Measurements from ENCODE around the gene GPX3. TPM values are rescaled to one million over a fixed set of nuclear protein-coding genes. Genes with fewer than 3 reads are reported as not detected.

The GPX3 gene
- total and polyA plus RNA-seq, 2 of the 8 experiments (the other 6 are each of a cell fraction or from before 2014, with no cell fraction given) = 27.8 to 77.9 TPM

- no peak overlapping the region for H2BK15ac ChIP-seq (ENCODE audit: low read length)
Measured at GRCh38 chr5:151026679-151027078, 6.3 kb downstream of the GPX3 start.

More at GRCh38 chr5:151026679-151027078, 6.3 kb downstream of the GPX3 start:
- Histone ChIP-seq H3K56ac (replicated peaks; ENCODE audit: insufficient read length, low read depth, low read length) (no peak overlapping the region), H3K36me3 (ENCODE audit: control insufficient read depth in 2 of 4, insufficient read depth in 4 of 4, low read length in 3 of 4) (peaks cover 0 to 3% (median under 1%) of the 10 kb centered on the region in 4 experiments; a peak in 3 of 8 replicates), H3K27ac (ENCODE audit: low read depth, low read length) (no peak overlapping the region), H3K23ac (ENCODE audit: insufficient read length) (no peak overlapping the region), H2BK20ac (ENCODE audit: low read length) (no peak overlapping the region), H3K14ac (ENCODE audit: insufficient read length) (no peak overlapping the region), H4K20me1 (replicated peaks in 1 of 2; ENCODE audit: control insufficient read depth in 1 of 2, insufficient read depth in 2 of 2, low read length in 2 of 2) (peaks cover 0 to 3% of the 10 kb centered on the region in 2 experiments), H3K4ac (replicated peaks; ENCODE audit: insufficient read length, low read depth, low read length) (no peak overlapping the region), H3K79me2 (ENCODE audit: control insufficient read depth in 1 of 2, insufficient read depth in 2 of 2, low read length in 2 of 2) (no peaks in the 10 kb centered on the region), H3K27me3 (replicated peaks in 1 of 4; ENCODE audit: control insufficient read depth in 3 of 4, extremely low read depth in 1 of 4, insufficient read depth in 3 of 4, low read length in 3 of 4) (no peaks in the 10 kb centered on the region; a peak in 2 of 7 replicates), H2BK120ac (replicated peaks; ENCODE audit: low read depth, low read length) (no peak overlapping the region), H3K79me1 (ENCODE audit: low read depth, low read length) (no peaks in the 10 kb centered on the region; the same call in 1 of the 2 replicates), H3K4me2 (ENCODE audit: insufficient read depth in 1 of 2, low read depth in 2 of 2, low read length in 2 of 2) (no peak overlapping the region), H3K9ac (replicated peaks in 1 of 4; ENCODE audit: extremely low read depth in 1 of 4, low read depth in 3 of 4, low read length in 3 of 4) (no peak overlapping the region), H3K23me2 (ENCODE audit: low read depth, low read length) (no peaks in the 10 kb centered on the region), H3K4me3 (ENCODE audit: extremely low read depth in 1 of 4, insufficient read depth in 2 of 4, low read depth in 3 of 4, low read length in 4 of 4) (no peak overlapping the region), H4K91ac (replicated peaks; ENCODE audit: insufficient read length, low read length) (no peak overlapping the region), H3K9me3 (ENCODE audit: insufficient read depth in 2 of 2, low read depth in 1 of 2, low read length in 1 of 2) (no peaks in the 10 kb centered on the region), H3K18ac (ENCODE audit: extremely low read depth, low read length) (no peak overlapping the region), H2AK5ac (ENCODE audit: low read depth, low read length) (no peak overlapping the region), H4K8ac (ENCODE audit: extremely low read depth, insufficient read depth, low read length) (no peak overlapping the region), H2BK5ac (ENCODE audit: low read depth, low read length) (no peak overlapping the region), H2AFZ (ENCODE audit: low read length) (no peak overlapping the region), H3K4me1 (replicated peaks in 1 of 4; ENCODE audit: control insufficient read depth in 3 of 4, insufficient read depth in 4 of 4, low read length in 3 of 4) (no peaks in the 10 kb centered on the region), H2BK12ac (ENCODE audit: low read depth, low read length) (no peak overlapping the region), H4K5ac (ENCODE audit: insufficient read length, low read depth, low read length) (no peak overlapping the region)
- TF ChIP-seq, protein P1, sequence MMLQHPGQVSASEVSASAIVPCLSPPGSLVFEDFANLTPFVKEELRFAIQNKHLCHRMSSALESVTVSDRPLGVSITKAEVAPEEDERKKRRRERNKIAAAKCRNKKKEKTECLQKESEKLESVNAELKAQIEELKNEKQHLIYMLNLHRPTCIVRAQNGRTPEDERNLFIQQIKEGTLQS (IDR thresholded peaks at IDR 0.05; ENCODE audit: insufficient read depth, low read depth, low read length) = no peak
- TF ChIP-seq KDM1A (IDR thresholded peaks at IDR 0.05; ENCODE audit: borderline replicate concordance, low read length) (no peak), SUZ12 (IDR thresholded peaks at IDR 0.05; ENCODE audit: low read length) (no peak), KDM4A (IDR thresholded peaks at IDR 0.05; ENCODE audit: low read depth, low read length, severe bottlenecking) (no peak), EGR1 (IDR thresholded peaks at IDR 0.05; ENCODE audit: borderline replicate concordance, low read depth, low read length) (no peak), PHF8 (conservative IDR thresholded peaks at IDR 0.05; ENCODE audit: low read depth, low read length) (no peak), RAD21 (IDR thresholded peaks at IDR 0.05 in 1 of 2, conservative IDR thresholded peaks at IDR 0.05 in 1 of 2; ENCODE audit: low read depth in 2 of 2, low read length in 2 of 2) (no peak), RFX5 (IDR thresholded peaks at IDR 0.05; ENCODE audit: borderline replicate concordance, low read depth, low read length) (no peak), SAP30 (IDR thresholded peaks at IDR 0.05; ENCODE audit: insufficient read depth, insufficient replicate concordance, low read length) (no peak), TCF12 (IDR thresholded peaks at IDR 0.05; ENCODE audit: low read depth, low read length) (no peak), CTBP2 (IDR thresholded peaks at IDR 0.05; ENCODE audit: borderline replicate concordance, insufficient read depth, insufficient read length, low read length) (no peak), TEAD4 (IDR thresholded peaks at IDR 0.05; ENCODE audit: low read depth, low read length) (no peak), SIRT6 (IDR thresholded peaks at IDR 0.05; ENCODE audit: low read length) (no peak)
- 98% methylated on average over 7 of the region's 7 CpGs; no CpG with 5 or more reads in 1 of the 2 experiments for WGBS, 2 experiments (ENCODE audit: extremely low coverage in 1 of 2, insufficient coverage in 1 of 2, insufficient read length in 1 of 2, insufficient replicate concordance in 2 of 2, low coverage in 1 of 2, low lambda C conversion rate in 2 of 2, missing lambda C conversion rate in 1 of 2)
- CTCF ChIA-PET (ENCODE audit: partially characterized antibody) = interaction anchor here (1.0 to 5.2 kb wide), 3 partner anchors 16 to 89 kb away, joined by 3 to 25 read pairs (median 3); no protein-coding TSS in a partner anchor
- FAIRE-seq (no peak), DNase-seq (ENCODE audit: low read depth in 1 of 2, low spot score in 2 of 2) (no peak)
- POLR2A ChIA-PET (ENCODE audit: partially characterized antibody) = interaction anchor here (1.7 kb wide), 1 partner anchor 12 kb away, joined by 5 read pairs; no protein-coding TSS in a partner anchor
